Naive thymus-derived CD4-positive, alpha-beta T cell (primary cell): Measurements from ENCODE around the gene GPRIN3. TPM values are rescaled to one million over a fixed set of nuclear protein-coding genes. Genes with fewer than 3 reads are reported as not detected.

Experiments used
- polyA plus RNA-seq, 2 donors: library from polyadenylated mRNA; unstranded; fragments of 300-500 nt; fragmentation: Illumina TruSeq; gene quantifications; one replicate each; pipeline ENCODE4 v1.2.3, GENCODE V29; 2021
- total RNA-seq, 6 experiments: library from RNA in 5 of 6; stranded (reverse) in 5 of 6; gene quantifications; 1 replicate in 5 of 6; 2 replicates in 1 of 6; pipeline ENCODE4 v1.2.3 and lab custom pipeline; 2021 to 2026

The GPRIN3 gene
- total and polyA plus RNA-seq, 7 experiments from 2014 or later = 7.3 to 55.5 (median 11.2) TPM

Other genes with a start within 250 kb of the GPRIN3 start
- 1 to 10 TPM; 3.0 to 7.9 (median 5.2) TPM for gene TIGD2, start 196.3 kb downstream of the GPRIN3 start, total RNA-seq
- gene TIGD2, start 196.3 kb downstream of the GPRIN3 start, polyA plus RNA-seq = 1 to 10 TPM; 6.8 TPM